Esophagus mucosa (tissue), 1 donor: ENCODE measurements around the gene RAB31. TPM values are rescaled to one million over a fixed set of nuclear protein-coding genes. Genes with fewer than 3 reads are reported as not detected.
A peak's percentile ranks its signal among the peaks of the same experiment; 100 is the strongest.
"Not testable (repeated sequence)": the region's sequence is repeated elsewhere in the genome, so short reads cannot be mapped to it uniquely, and the experiment has no call there.

ENCODE experiments used
- ATAC-seq: fragments of 200-7000 bp; cut with Tn5 transposase; one replicate; pipeline ENCODE4 v1.9.1; 2020
- total RNA-seq: library from RNA; stranded (reverse); gene quantifications from one replicate; pipeline ENCODE4 v1.2.4, GENCODE V29; 2023
- donor health status: DM: yes; HTN: yes; CAD: no.

RAB31 gene
- total RNA-seq, 1 donor from 2014 or later = 50.0 TPM

DNA sequence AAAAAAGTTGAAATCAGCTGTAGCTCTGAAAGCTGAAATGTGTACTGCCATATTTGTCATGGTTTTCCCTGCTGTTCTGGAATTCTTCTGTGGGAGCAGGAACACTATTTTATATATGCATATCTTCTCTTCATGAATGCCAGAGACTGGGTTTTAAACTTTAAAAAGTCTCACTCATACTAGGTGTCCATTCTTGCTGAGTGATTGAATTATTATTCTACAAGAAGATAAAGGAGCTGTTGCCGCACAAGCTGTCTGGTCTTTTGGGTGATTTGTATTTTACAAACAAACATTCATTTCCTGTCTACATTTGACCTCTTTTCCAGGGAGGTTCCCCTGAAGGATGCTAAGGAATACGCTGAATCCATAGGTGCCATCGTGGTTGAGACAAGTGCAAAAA lies 137.2 kb downstream of the RAB31 start:
- ATAC-seq = no peak

GRCh38 chr18:9846162-9846925 lies 138.2 kb downstream of the RAB31 start:
- no peak for ATAC-seq

DNA sequence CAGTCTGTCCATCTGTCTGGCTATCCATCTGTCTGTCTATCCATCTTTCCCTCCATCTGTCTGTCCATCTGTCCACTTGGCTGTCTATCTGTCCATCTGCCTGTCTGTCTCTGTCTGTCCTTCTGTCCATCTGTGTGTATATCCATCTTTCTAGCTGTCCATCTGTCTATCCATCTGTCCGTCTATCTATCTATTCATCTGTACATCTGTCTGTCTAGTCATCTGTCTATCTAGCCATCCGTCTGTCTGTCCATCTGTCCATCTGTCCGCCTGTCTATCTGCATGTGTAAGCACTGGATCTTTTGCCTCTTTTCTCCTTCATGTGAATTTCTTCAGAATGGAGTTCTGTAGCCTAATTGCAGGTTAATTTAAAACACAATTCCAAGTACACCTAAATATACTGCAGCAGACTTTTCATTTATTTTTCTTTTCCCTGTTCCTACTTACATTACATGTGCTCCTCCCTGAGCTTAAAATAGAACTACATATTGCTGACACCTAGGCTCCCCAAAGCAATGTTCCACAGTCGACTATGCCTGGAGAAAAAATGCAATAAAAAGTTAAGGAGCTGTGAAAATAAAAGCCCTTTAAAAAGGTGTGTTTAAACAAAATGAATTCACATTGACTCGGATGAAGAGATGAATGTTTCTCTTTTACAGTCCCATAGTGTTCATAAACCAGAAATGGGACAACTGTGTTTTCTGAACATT lies 140.2 kb downstream of the RAB31 start:
- no peak for ATAC-seq

DNA sequence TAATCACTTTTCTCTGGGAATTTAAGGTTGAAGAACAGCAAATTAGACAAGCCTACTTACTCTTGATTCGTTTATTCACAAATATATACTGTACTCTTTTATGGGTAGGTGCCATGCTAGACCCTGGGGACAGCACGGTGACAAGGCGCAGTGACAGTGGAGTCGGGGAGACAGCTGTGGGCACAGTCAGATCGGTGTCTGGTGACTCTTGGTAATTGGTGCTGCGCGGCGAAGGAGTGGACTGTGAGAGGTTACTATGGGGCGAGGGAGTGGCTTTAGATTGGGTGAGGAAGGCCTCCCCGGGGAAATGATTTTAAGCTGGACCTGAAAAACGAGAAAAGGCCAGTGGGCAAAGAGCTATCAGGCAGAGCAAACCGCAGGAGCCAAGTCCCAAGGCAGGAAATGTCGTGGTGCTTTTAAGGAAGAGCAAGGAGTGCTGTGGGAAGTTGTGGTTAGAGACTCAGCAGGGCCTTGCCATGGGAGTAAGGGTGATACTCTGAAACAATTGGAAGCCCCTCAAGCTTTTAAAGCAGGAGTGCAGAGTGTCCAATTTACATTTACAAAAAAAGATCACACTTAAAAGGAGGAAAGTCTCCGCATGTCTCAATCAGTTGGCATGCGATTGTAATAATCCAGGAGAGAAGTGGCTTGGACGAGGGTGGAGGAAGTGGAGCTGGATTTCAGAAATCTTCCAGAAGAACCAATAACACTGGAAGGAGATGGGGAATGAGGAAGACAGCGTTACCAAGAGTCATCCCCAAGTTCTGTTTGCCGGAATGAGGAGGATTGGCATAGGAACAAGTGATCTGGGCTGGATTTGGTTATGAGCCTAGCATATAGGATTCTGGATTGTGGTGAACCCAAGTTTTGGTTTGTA lies 141.5 kb downstream of the RAB31 start:
- ATAC-seq = peak; percentile 49

GRCh38 chr18:9850309-9850708 lies 142.2 kb downstream of the RAB31 start:
- no peak for ATAC-seq

DNA sequence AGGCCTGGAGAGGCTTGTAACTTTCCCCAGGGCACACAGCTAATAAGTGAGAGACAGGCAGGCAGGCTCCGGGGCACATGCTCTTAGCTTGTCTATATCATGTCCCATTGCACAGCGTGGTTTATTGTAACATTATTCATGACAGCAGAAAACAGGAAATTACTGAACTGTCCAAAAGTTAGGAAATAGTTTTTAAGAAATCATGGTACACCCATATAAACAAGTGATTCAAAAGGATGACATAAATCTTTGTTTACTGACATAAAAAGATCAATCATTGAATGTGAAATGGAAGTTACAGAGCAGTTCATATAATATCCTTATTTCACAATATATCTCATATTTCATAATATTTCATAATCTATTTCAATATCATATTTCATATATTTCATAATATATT lies 143.4 kb downstream of the RAB31 start:
- ATAC-seq = peak; percentile 36

- no peak for ATAC-seq
These were observed 144.4 kb downstream of the RAB31 start for GRCh38 chr18:9852266-9853081.

DNA sequence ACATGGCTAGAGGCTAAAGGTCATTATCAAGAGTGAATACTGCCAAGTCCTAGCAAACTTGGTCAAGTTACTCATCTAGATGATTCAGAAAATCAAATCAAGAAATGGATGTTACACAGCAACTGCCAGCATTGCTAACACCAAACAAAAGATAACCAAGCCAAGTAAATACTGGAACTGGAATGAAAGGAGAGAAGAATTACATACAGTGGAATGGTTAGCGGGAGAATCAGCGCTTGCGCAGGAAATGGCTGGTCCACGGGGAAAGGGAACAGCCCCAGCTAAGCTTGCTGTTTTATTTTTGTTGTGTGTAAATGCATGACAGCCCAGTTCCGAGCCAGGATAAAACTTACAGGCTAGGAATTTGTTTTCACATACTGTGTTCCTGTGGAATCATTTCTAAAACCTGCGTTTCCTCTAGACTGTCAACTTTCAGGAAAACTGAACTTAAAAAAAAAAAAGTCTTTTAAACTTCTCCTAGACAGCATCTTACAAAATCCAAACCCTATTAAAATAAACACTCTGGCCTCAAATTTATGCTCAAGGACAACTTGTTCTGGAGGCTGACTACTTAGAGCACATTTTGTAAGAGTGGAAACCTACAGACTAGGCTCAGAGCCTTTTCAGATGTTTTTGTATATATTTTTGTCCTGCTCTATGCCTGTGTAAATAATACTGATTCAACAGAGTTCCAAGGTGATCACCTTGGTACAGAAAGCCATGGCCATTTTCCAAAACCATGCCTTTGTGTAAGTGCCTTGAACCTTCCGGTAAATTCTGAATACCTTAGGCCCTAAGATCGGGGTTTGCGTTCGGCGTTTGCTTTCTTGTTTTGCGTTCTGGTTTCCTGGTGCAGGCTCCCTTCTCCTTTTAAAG lies 146.9 kb downstream of the RAB31 start:
- ATAC-seq = no peak

DNA sequence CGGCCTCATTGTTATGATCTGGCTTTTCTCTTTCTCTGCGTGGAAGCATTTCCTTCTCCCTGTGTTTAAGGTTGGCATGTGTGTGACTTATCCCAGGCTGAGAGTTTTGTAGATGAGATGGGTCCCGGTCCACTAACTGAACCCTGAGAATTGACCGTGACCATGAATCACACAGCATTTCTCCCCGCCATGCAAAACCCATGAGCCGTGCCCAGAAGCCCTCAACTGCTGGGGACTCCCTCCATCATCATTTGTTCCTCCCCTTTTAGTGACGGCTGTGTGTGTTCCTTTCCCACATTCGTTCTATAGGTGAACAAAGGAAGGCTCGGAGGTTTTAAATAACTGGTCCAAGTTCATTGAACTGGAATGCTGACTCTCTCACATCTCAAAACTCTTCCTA lies 147.6 kb downstream of the RAB31 start:
- ATAC-seq = peak; percentile 20

GRCh38 chr18:9856092-9856491 lies 148.0 kb downstream of the RAB31 start:
- ATAC-seq = no peak

GRCh38 chr18:9857479-9857998 lies 149.4 kb downstream of the RAB31 start:
- not testable (repeated sequence) for ATAC-seq

- no peak for ATAC-seq
These were observed 150.5 kb downstream of the RAB31 start for GRCh38 chr18:9858642-9859041.

DNA sequence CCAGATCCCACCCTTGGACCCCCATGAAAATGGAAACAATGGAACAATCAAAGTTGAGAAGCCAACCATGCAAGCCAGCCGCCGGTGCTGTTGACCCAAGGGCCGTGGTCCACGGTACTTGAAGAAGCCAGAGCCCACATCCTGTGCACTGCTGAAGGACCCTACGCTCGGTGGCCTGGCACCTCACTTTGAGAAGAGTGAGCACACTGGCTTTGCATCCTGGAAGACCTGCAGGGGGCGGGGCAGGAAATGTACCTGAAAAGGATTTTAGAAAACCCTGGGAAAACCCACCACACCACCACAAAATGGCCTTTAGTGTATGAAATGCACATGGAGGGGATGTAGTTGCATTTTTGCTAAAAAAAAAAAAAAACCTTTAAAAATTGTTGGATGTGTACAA lies 151.1 kb downstream of the RAB31 start:
- ATAC-seq = no peak

DNA sequence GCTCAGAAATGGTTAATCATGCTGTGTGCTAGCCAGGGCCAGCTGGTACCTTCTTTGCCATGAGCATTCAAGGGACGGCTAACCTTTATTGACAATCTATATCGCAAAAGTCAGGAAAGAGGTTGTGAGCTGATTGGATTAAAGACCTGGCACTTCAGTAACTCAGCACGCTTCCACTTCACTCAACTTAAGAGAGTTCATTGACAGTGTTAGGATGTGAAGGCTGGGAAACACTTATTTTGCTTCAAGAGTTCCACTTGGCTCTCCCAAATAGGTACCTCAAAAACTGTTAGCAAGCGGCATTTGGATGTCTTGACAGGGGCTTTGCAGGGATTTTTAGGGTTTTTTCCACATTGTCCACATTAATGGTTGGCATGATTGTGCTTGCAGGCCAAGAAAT lies 152.6 kb downstream of the RAB31 start:
- no peak for ATAC-seq

DNA sequence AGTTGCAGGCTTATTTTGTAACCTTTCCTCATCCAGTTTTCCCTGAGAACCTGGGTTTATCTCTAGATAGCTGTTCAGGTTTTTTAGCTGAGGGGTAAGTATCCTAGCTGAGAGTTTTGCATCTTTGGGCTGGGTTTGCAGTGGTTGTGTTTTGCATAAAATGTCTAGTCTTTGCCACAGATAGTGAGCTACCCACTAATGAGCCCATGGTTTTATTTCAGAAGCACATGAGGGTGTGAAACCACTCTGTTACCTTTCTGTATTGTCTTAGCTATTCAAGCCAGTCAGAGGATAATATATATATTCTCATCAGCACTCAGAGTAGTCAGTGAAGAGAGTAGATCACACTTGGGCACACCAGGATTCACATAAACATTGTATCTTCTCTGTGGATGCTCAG lies 153.1 kb downstream of the RAB31 start:
- ATAC-seq = no peak

DNA sequence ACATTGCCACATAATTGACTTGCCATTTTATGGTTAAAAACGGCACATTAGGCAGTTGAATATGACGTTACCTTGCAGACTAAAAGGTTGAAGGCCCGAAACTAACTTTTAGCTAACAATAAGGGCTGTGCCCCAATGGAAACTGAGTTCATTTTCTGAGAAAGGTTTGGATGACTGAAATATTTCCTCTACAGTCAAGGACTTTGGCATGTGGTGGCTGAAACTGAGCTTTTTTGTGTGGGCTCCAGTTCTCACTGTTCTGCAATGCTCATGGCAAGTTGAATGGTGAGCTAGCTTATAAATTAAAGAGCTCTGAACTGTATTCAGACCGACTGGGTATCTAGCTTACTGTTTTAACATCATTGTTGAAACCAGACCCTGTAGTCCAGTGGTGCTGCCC lies 153.8 kb downstream of the RAB31 start:
- no peak for ATAC-seq

DNA sequence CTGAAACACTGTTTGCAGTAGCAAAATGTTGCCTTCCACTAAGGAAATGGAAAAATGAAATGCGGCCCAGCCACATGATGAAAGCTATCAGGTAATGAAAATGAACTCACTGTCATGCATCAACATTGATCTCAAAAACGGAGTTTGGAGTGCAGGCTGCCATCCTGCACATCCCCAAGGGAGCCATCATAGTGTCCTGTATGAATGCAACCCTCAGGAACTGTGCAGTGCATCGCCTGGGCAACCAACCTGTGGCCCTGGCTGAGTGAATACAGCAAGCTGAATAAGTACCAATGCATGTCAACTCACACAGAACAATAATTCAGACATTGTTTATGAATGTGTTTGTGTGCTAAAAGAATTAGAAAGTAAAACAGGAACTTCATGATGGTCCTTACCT lies 154.6 kb downstream of the RAB31 start:
- no peak for ATAC-seq

DNA sequence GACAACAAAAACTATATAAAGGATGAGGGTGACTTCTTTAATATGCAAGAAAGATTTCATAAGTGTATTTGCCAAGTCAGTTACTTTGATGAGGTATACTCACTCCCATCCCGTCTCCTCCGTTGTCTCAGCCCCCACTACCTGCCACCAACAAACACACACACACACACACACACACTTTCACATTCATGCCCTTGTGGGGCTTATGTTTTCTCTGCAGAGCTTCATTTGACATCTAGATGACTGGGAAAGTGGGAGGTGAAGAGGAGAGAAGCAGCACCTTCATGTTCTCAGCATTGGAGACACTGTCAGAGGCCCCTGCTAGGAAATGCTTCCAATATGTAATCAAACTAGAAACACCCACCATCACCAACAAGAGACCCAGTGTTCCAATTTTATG lies 155.2 kb downstream of the RAB31 start:
- no peak for ATAC-seq

DNA sequence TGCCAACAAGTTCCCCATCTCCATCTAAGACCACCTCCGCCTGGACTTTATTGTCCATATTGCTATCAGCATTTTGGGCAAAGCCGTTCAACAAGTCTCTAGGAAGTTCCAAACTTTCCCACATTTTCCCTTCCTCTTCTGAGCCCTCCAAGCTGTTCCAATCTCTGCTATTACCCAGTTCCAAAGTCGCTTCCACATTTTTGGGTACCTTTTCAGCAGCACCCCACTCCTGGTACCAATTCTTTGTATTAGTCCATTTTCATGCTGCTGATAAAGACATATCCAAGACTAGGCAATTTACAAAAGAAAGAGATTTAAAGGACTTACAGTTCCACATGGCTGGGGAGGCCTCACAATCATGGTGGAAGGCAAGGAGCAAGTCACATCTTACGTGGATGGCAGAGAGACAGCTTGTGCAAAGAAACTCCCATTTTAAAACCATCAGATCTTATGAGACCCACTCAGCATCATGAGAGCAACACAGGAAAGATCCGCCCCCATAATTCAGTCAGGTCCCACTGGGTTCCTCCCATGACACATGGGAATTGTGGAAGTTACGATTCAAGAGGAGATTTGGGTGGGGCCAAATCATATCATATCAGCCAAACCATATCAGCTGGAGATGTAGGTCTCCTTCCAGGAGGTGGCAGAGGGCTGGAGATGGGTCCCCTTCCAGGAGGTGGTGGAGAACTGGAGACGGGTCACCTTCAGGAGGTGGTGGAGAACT lies 157.8 kb downstream of the RAB31 start:
- no peak for ATAC-seq

DNA sequence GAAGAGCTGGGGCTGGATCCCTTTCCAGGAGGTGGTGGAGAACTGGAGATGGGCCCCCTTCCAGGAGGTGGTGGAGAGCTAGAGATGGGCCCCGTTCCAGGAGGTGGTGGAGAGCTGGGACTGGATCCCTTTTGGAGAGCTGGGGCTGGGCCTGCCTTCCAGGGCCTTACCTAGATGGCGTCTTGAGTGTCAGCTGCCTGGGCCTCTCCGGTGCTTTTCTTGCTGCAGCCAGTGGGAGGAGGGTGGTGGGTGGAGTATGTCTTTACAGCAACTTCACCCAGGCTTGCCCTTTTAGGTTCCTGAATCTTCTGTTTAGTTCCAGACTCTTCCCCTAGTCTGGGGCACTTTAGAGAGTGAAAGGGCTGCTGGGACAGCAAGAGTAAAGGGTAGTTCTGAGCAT lies 158.5 kb downstream of the RAB31 start:
- peak; percentile 33 for ATAC-seq
